PC-9 (cell line): ENCODE results near the gene C1QL2.

Experiments
- EZH2 ChIP-seq: fragments of 200-600 bp; sonication (generic); IDR thresholded peaks from 2 replicates; pipeline ENCODE4 v1.8.0; 2017; ENCODE audit warnings: antibody characterized with exemption, low read depth
- TF ChIP-seq, protein P1 (sequence below): fragments of 200-600 bp; sonication (generic); conservative IDR thresholded peaks from 2 replicates; pipeline ENCODE4 v1.6.1; 2017; ENCODE audit warnings: mixed run types, antibody characterized with exemption, mild to moderate bottlenecking, moderate library complexity

DNA sequence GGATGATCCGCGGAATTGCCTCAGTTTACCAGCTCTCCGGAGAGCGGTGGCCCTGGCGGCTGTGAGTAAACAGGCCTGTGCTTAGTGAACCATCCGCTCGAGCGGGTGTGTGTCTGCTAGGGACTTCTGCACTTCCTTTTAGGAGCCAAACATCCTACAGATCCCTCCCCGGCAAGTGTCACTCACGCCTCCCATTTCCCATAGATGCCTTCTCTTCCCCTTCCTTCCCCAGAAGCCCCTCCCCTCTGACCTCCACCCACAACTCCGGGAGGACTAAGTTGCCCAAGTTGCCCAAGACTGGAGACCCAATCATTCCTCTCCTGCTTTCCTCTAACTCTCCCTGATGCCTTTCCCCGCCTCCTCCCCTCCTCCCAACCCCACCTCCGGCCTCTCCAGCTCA lies 2.9 kb downstream of the C1QL2 start:
- TF ChIP-seq, protein P1, sequence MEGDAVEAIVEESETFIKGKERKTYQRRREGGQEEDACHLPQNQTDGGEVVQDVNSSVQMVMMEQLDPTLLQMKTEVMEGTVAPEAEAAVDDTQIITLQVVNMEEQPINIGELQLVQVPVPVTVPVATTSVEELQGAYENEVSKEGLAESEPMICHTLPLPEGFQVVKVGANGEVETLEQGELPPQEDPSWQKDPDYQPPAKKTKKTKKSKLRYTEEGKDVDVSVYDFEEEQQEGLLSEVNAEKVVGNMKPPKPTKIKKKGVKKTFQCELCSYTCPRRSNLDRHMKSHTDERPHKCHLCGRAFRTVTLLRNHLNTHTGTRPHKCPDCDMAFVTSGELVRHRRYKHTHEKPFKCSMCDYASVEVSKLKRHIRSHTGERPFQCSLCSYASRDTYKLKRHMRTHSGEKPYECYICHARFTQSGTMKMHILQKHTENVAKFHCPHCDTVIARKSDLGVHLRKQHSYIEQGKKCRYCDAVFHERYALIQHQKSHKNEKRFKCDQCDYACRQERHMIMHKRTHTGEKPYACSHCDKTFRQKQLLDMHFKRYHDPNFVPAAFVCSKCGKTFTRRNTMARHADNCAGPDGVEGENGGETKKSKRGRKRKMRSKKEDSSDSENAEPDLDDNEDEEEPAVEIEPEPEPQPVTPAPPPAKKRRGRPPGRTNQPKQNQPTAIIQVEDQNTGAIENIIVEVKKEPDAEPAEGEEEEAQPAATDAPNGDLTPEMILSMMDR, result no peak
- TF ChIP-seq EZH2, result no peak
